OCI-LY3 (cell line): ENCODE results near the gene DDX39B.
A peak's percentile ranks its signal among the peaks of the same experiment; 100 is the strongest.
"Not testable (repeated sequence)": the region's sequence is repeated elsewhere in the genome, so short reads cannot be mapped to it uniquely, and the experiment has no call there.

Experiments used
- EZH2phosphoT487 ChIP-seq: fragments of 200-600 bp; shearing (Covaris generic); IDR thresholded peaks from 2 replicates; pipeline ENCODE4 v1.6.1; 2018; ENCODE audit warnings: antibody characterized with exemption, mixed run types, low read depth
- TF ChIP-seq, protein P1 (sequence below): fragments of 200-600, 300-600 bp; sonication (generic); IDR thresholded peaks from 2 replicates; pipeline ENCODE4 v1.5.1; 2014; ENCODE audit warnings: antibody characterized with exemption, low read length, low read depth

DNA sequence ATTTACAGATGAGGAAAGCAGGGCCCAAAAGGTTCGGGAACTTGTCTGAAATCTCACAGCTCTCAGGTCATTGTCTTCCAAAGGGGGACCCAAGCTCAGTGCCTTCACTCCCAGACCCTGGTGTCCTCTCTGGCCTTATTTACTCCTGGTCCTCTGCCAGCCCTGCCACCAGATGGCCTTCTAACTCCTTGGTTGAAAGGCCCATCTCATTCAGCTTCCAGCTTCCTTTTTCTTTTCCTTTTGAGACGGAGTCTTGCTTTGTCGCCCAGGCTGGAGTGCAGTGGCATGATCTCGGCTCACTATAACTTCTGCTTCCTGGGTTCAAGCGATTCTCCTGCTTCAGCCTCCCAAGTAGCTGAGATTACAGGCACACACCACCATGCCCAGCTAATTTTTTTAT, 9.6 kb upstream of the DDX39B start:
- TF ChIP-seq, protein P1, sequence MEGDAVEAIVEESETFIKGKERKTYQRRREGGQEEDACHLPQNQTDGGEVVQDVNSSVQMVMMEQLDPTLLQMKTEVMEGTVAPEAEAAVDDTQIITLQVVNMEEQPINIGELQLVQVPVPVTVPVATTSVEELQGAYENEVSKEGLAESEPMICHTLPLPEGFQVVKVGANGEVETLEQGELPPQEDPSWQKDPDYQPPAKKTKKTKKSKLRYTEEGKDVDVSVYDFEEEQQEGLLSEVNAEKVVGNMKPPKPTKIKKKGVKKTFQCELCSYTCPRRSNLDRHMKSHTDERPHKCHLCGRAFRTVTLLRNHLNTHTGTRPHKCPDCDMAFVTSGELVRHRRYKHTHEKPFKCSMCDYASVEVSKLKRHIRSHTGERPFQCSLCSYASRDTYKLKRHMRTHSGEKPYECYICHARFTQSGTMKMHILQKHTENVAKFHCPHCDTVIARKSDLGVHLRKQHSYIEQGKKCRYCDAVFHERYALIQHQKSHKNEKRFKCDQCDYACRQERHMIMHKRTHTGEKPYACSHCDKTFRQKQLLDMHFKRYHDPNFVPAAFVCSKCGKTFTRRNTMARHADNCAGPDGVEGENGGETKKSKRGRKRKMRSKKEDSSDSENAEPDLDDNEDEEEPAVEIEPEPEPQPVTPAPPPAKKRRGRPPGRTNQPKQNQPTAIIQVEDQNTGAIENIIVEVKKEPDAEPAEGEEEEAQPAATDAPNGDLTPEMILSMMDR = peak; percentile 65
- TF ChIP-seq EZH2phosphoT487 = not testable (repeated sequence)
